Stimulated activated CD4-positive, alpha-beta T cell treated with anti-CD3 and anti-CD28 coated beads, Interleukin-1b, Interleukin-23, amount 100 ng/mL, for 48 hours (primary cell): ENCODE results near the gene DYSF.

Experiments used
- DNase-seq: peaks from one replicate; pipeline ENCODE4 v3.0.0-alpha.2; 2020

Gene DYSF

GRCh38 chr2:71682341-71682740 lies 229.0 kb downstream of the DYSF start:
- no peak for DNase-seq

DNA sequence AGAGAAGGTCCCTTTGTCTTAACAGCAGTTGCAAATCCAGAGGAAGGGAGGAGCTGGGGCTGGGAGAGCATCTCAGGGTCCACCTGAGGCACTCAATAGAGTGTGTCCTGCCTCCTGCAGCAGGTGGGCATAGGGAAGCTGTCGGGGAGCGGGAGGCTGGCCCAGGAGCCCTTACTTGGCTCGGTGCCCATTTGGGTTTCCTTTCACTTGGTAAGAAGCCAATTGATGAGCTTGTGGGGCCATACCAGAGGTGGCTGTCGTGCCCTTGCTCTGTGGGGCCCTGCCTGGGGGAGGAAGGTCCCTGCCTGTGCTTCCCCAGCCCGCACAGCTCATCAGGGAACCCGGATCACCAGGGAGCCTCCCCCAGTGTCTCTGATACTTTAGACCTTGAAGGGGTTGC lies 229.7 kb downstream of the DYSF start:
- DNase-seq: no peak

- DNase-seq: no peak
Measured at GRCh38 chr2:71683666-71684065, 230.3 kb downstream of the DYSF start.

DNA sequence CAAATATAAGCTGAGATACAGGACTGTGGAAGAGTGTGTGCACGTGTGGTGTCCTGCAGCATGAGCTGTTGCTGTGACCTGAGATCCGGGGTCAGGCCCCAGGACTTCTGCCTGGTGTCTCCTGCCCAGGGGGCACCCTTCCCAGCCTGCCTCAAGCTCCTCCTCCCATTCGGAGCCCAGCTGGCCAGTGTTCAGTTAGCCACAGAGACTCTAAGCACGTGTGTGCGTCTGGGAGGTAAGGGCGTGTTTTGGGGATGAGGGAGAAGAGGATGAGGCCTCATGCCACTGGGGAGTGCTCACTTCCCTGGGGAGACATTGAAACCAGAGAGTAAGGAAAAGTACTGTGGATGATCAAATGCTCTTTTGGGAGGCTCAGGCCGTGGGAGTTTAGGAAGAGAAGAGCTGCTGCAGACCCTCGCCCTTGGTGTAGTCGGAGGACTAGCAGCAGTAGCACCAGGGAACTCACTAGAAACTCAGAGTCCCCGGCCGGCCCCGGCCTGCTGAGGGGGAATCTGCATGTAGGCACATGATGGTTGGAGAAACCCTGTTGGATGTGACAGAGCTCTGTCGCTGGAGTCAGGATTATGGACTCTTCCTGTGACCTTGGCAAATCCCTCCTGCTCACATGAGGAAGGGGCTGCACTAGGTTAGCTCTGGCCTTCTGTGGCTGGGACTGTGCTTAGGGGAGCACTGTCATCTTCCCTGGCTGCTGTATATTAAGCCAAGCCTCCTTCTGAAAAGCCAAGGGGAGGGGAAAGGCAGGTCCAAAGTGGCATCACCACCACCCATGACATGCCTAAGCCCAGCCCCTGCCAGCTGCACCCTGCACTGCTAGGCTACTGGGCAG lies 231.1 kb downstream of the DYSF start:
- DNase-seq: no peak

DNA sequence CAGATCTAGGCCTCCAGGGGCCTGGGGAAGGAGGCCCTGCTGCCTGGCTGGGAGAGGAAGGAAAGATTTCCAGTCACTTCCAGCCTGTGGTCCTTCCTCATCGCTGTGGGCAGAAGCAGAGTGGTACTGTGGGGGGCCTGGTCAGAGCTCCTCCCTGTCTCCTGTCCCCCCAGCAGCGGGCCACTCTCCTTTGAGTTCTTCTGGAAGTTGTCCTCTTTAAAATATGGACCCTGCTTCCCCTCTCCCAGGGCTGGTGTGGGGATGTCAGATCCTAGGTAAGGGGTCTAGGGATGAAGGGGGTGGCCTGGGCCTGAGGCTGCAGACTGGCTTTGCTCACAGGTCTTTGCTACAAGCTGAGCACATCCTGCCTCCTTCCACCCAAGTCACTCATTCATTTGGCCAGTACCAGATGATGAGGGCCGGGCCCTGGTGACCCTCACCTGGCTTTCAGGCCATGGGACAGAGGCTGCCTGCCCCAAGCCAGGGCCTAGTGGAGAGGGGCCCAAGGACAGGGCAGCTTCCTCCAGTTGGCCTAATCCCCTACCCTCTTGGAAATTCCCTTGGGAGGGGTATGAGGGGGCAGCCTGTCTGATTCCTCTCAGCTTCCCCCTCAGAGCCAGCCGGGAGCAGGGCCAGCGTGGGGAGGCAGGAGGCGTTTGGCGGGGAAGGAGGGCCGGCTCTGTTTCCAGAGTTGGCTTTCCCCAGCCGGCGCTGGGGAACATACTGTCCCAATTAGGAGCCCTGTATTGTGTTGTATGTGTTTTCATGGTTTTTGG lies 231.9 kb downstream of the DYSF start:
- DNase-seq: no peak

DNA sequence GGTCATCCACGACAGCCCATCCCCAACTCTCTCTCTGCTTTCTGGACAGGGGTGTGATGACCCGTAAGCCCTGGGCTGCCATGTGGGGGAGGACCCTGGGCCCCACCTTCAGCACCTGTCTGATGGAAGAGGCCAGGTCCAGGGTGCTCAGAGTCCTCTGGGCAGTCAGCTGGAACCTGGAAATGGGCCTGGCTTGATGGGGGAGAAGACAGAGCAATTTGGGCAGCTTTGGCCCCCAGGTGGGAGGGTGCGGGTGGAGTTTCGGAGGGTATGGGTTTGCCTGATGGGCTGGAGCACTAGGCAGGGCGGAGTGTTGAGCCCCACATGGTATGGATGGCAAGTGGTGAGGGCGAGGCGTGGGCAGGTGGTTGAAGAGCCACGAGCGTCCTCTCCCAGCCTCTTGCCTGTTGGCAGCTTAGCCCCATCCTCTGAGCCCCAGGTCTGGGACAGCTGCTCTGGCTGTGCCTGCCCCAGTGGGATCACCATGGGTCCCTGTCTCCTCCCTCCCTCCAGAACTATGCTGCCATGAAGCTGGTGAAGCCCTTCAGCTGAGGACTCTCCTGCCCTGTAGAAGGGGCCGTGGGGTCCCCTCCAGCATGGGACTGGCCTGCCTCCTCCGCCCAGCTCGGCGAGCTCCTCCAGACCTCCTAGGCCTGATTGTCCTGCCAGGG lies 232.7 kb downstream of the DYSF start:
- no peak for DNase-seq

GRCh38 chr2:71686781-71687180 lies 233.4 kb downstream of the DYSF start:
- no peak for DNase-seq

- no peak for DNase-seq
Measured at GRCh38 chr2:71687412-71687811, 234.1 kb downstream of the DYSF start.

DNA sequence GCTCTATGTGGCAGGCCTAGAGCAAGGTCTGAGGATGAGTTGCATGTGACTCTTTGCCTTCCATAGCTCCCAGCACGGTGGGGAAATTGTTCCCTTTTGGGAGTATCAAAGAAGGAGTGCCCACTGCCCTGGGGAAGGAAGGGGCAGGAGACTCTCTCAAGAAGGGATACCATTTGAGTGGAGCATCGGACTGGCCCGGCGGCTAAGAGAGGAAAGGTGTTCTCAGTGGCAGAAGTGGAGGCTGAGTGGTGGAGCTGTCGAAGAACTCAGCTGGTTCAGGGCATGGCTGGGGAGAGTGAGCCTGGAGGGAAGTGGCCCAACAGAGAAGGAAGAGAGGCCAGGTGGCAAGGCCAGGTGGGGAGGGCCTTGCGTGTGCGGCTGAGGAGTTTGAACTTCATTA lies 235.2 kb downstream of the DYSF start:
- DNase-seq: no peak

DNA sequence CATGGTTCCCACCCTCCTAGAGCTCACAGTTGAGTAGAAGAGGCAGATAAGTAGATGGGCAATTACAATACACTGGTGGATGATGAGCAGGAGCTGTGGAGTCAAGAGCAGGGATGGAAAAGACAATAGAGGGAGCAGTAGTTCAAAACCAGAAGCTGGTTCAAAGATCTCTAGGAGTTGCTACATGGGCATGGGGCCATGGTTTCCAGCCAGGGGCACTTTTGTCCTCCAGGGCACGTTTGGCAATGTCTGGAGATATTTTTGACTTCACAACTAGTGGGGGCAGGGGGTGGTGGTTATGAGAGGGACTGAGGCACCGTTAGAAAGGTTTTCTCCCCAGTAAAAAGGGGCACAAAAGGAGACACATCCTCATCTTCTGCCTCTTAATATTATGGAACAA lies 236.0 kb downstream of the DYSF start:
- no peak for DNase-seq

GRCh38 chr2:71689968-71690834 lies 236.8 kb downstream of the DYSF start:
- no peak for DNase-seq

- no peak for DNase-seq
Measured at GRCh38 chr2:71690876-71691475, 237.6 kb downstream of the DYSF start.

- DNase-seq: no peak
Measured at GRCh38 chr2:71691747-71692441, 238.5 kb downstream of the DYSF start.

- DNase-seq: no peak
Measured at GRCh38 chr2:71692621-71693277, 239.4 kb downstream of the DYSF start.

DNA sequence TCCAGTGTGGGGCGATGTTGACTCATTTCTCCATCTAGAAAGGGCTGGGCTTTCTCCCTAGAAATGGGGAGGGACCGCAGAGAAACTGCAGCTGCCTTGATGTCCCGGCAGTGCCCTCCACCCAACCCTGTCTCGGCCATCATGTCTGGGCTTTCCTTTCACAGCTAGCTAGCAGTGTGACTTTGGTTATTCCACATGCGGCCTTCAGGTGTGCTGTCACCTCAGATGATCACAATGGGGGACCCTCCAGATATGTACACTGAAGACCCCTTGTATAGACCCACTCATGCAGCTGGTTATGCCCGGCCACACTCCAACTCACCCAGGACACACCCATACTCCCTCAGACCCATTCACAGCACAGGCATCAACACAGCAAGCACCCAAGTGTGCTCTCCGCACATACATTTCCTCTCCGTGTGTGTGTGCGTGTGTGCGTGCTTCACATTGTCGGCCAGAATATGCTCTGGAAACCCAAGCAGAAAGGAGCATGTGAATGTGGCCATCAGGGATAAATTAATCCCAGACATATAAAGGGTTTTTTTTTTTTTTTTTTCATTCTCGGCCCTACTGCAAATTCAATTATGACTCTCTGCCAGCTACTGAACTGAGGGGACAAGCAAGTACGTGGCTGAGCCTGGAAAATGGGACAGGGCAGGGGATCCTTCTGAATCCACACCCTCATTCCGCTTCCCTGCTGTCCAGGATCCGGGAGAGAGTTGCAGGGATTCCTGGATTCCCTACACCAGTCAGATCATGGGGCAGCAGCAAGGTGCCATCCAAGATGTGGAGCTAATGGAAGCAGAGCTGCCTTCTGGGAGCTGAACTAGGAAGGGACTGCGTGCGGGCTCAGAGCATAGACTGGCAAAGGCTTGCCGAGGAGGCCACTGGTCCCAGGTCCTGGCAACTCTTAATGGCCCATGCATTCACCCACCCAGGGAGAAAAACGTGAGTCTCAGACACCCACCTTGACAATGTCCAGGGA lies 240.2 kb downstream of the DYSF start:
- no peak for DNase-seq

DNA sequence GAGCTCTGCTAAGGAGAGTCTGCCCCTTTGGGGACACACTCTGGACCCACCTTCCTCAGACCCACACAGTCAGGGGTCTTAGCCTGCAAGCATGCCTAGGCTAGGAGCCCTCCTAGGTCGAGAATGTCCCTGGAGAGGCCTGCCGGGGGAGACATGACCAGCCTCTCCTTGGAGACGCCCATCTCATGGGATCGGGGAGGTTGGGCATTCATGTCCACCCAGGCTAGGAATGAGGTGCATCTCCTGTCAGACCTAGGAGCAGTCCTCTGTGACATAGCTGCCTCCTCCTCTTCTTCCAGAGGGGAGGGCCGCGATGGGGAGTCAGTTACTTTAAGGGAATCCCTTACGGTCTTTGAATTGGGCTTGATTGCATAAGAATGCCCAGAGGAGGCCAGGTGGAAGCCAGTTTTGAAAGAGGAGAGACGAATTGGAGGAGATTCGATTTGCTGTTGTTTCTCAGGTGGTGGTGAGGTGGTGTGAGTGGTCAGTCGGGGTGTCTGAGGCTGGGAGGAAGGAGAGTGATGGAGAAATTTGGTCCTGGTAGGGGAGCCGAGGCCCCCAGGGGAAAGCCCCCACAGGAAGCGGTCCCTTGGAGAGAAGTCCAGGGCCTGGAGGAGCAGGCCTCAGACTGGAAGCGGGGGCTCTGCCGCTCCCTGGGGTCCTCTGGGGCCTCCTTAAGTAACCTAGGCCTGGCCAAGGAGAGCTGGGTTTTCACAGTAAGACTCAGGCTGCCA lies 241.3 kb downstream of the DYSF start:
- no peak for DNase-seq

- DNase-seq: no peak
Measured at GRCh38 chr2:71695235-71696120, 242.1 kb downstream of the DYSF start.

DNA sequence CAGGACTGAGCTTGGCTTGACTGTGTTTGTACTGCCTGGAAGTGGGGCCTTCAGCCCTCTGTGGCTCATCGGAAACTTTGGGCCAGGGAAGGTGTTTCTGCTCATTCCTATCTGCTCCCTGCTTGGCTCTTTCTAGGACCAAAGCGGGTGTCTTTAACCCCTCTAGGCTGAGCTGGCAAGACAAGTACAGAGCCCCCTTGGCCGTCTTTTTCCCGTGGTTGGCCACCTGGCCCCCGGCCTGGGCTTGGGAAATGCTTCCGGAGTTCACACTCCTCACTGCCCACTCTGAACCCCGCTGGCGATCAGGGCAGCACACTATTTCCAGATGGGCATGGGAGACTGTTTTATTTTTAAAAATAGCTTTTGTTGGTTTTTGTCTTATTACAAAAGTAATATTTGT lies 243.0 kb downstream of the DYSF start:
- DNase-seq: no peak
